ENCODE results near the gene PARD6B. TPM values are rescaled to one million over a fixed set of nuclear protein-coding genes. Genes with fewer than 3 reads are reported as not detected.

Gene PARD6B
- total and polyA plus RNA-seq, 2 of the 13 experiments (the other 11 are each of a cell fraction or from before 2014, with no cell fraction given): 6.9 to 22.2 TPM

- no peak for TF ChIP-seq ZBTB14 (CRISPR knock-in tag; IDR thresholded peaks at IDR 0.05)
- TF ChIP-seq ZNF597 (CRISPR knock-in tag; IDR thresholded peaks at IDR 0.05): no peak
- TF ChIP-seq JUND (CRISPR knock-in tag; IDR thresholded peaks at IDR 0.05): no peak
- TF ChIP-seq SUZ12 (IDR thresholded peaks at IDR 0.05; ENCODE audit: low read depth, low read length): no peak
- peak; percentile 64 to 90 for TF ChIP-seq NR2F1 (CRISPR knock-in tag; IDR thresholded peaks at IDR 0.05)
- no peak for TF ChIP-seq MAFG (CRISPR knock-in tag; IDR thresholded peaks at IDR 0.05)
- no peak for TF ChIP-seq TP53 (CRISPR knock-in tag; conservative IDR thresholded peaks at IDR 0.05)
- no peak for TF ChIP-seq ZNF12 (CRISPR knock-in tag; IDR thresholded peaks at IDR 0.05)
- TF ChIP-seq RBAK (CRISPR knock-in tag; IDR thresholded peaks at IDR 0.05): no peak
- TF ChIP-seq ZNF235 (CRISPR knock-in tag; IDR thresholded peaks at IDR 0.05; ENCODE audit: borderline replicate concordance): no peak
- TF ChIP-seq NFATC3 (CRISPR knock-in tag; IDR thresholded peaks at IDR 0.05): no peak
- no peak for TF ChIP-seq ZBTB20 (CRISPR knock-in tag; IDR thresholded peaks at IDR 0.05; ENCODE audit: borderline replicate concordance, low read depth)
These were observed 15.0 kb downstream of the PARD6B start (continued) for GRCh38 chr20:50746138-50746940.

Data from HepG2 (cell line).